ENCODE results near the gene NDFIP1.

- TF ChIP-seq CTCF (conservative IDR thresholded peaks at IDR 0.05 in 1 of 2, IDR thresholded peaks at IDR 0.05 in 1 of 2; ENCODE audit: low read depth in 1 of 2, low read length in 2 of 2) (no peak), EZH2 (IDR thresholded peaks at IDR 0.05; ENCODE audit: low read length, missing control alignments) (no peak)
Observed at GRCh38 chr5:142091012-142091411, 17.6 kb upstream of the NDFIP1 start.
